ENCODE measurements around the gene BCAT1.

The BCAT1 gene

GRCh38 chr12:24989216-24989615 is 40.3 kb upstream of the BCAT1 start:
- Histone ChIP-seq H4K8ac (ENCODE audit: low read length) (no peak overlapping the region), H3K79me1 (replicated peaks; ENCODE audit: low read length, poor library complexity, severe bottlenecking) (no peaks in the 10 kb centered on the region), H3K18ac (ENCODE audit: low read depth in 1 of 2, low read length in 2 of 2) (no peak overlapping the region), H3K27me3 (ENCODE audit: control insufficient read depth in 1 of 2, insufficient read depth in 1 of 2, low read length in 2 of 2) (peaks cover 0 to 10% of the 10 kb centered on the region in 2 experiments), H3K14ac (ENCODE audit: low read length in 2 of 2) (no peak overlapping the region), H3K9me3 (ENCODE audit: control insufficient read depth, low read length) (peaks cover 2% of the 10 kb centered on the region), H2BK12ac (ENCODE audit: low read length in 2 of 2) (no peak overlapping the region), H2AK5ac (ENCODE audit: low read length, severe bottlenecking) (no peak overlapping the region), H2BK5ac (ENCODE audit: low read depth, low read length, poor library complexity, severe bottlenecking) (no peak overlapping the region), H2BK120ac (ENCODE audit: low read depth, low read length) (no peak overlapping the region), H3K4me1 (ENCODE audit: control insufficient read depth, insufficient read depth, low read depth, low read length) (no peaks in the 10 kb centered on the region), H3K23ac (ENCODE audit: low read length in 2 of 2) (no peak overlapping the region), H3K4me2 (ENCODE audit: low read length, poor library complexity, severe bottlenecking) (no peak overlapping the region), H3K36me3 (ENCODE audit: control insufficient read depth in 1 of 2, insufficient read depth in 2 of 2, low read depth in 1 of 2, low read length in 2 of 2) (no peaks in the 10 kb centered on the region), H3K27ac (ENCODE audit: low read length, poor library complexity, severe bottlenecking) (no peak overlapping the region), H4K91ac (ENCODE audit: low read length) (no peak overlapping the region), H3K4me3 (ENCODE audit: insufficient read depth in 1 of 2, low read depth in 1 of 2, low read length in 2 of 2) (no peak overlapping the region), H3K4ac (ENCODE audit: low read depth in 1 of 2, low read length in 2 of 2) (no peak overlapping the region), H3K9ac (ENCODE audit: low read length) (no peak overlapping the region), H2BK15ac (ENCODE audit: low read depth, poor library complexity, severe bottlenecking) (no peak overlapping the region), H2AFZ (ENCODE audit: low read depth, low read length) (no peak overlapping the region)
- no CpG with 5 or more reads among the region's 2 CpGs for WGBS
- no peak for DNase-seq

- Histone ChIP-seq H2AK5ac (ENCODE audit: low read length, severe bottlenecking) (no peak overlapping the region), H2BK120ac (ENCODE audit: low read depth, low read length) (no peak overlapping the region), H3K9me3 (ENCODE audit: control insufficient read depth, low read length) (peaks cover 18% of the 10 kb centered on the region), H3K36me3 (ENCODE audit: control insufficient read depth in 1 of 2, insufficient read depth in 2 of 2, low read depth in 1 of 2, low read length in 2 of 2) (no peaks in the 10 kb centered on the region), H4K8ac (ENCODE audit: low read length) (no peak overlapping the region), H2AFZ (ENCODE audit: low read depth, low read length) (no peak overlapping the region), H3K14ac (ENCODE audit: low read length in 2 of 2) (no peak overlapping the region), H3K18ac (ENCODE audit: low read depth in 1 of 2, low read length in 2 of 2) (no peak overlapping the region), H2BK5ac (ENCODE audit: low read depth, low read length, poor library complexity, severe bottlenecking) (no peak overlapping the region), H3K27ac (ENCODE audit: low read length, poor library complexity, severe bottlenecking) (no peak overlapping the region), H3K79me1 (replicated peaks; ENCODE audit: low read length, poor library complexity, severe bottlenecking) (no peaks in the 10 kb centered on the region), H3K9ac (ENCODE audit: low read length) (no peak overlapping the region), H3K4ac (ENCODE audit: low read depth in 1 of 2, low read length in 2 of 2) (no peak overlapping the region), H2BK12ac (ENCODE audit: low read length in 2 of 2) (no peak overlapping the region), H3K27me3 (ENCODE audit: control insufficient read depth in 1 of 2, insufficient read depth in 1 of 2, low read length in 2 of 2) (peaks cover 0 to under 1% of the 10 kb centered on the region in 2 experiments), H3K4me1 (ENCODE audit: control insufficient read depth, insufficient read depth, low read depth, low read length) (peaks cover 2% of the 10 kb centered on the region), H3K4me2 (ENCODE audit: low read length, poor library complexity, severe bottlenecking) (no peak overlapping the region), H2BK15ac (ENCODE audit: low read depth, poor library complexity, severe bottlenecking) (no peak overlapping the region), H4K91ac (ENCODE audit: low read length) (no peak overlapping the region), H3K4me3 (ENCODE audit: insufficient read depth in 1 of 2, low read depth in 1 of 2, low read length in 2 of 2) (no peak overlapping the region), H3K23ac (ENCODE audit: low read length in 2 of 2) (no peak overlapping the region)
- no peak for DNase-seq
- no CpG with 5 or more reads among the region's 1 CpG for WGBS
Measured at GRCh38 chr12:24982250-24982649, 33.3 kb upstream of the BCAT1 start.

GRCh38 chr12:24979976-24980730 is 31.3 kb upstream of the BCAT1 start:
- Histone ChIP-seq H2BK120ac (ENCODE audit: low read depth, low read length) (no peak overlapping the region), H3K9me3 (ENCODE audit: control insufficient read depth, low read length) (peaks cover 18% of the 10 kb centered on the region), H2BK15ac (ENCODE audit: low read depth, poor library complexity, severe bottlenecking) (no peak overlapping the region), H2AFZ (ENCODE audit: low read depth, low read length) (no peak overlapping the region), H2AK5ac (ENCODE audit: low read length, severe bottlenecking) (no peak overlapping the region), H4K91ac (ENCODE audit: low read length) (no peak overlapping the region), H3K4me3 (ENCODE audit: insufficient read depth in 1 of 2, low read depth in 1 of 2, low read length in 2 of 2) (no peak overlapping the region), H3K4me1 (ENCODE audit: control insufficient read depth, insufficient read depth, low read depth, low read length) (peaks cover 2% of the 10 kb centered on the region), H3K4me2 (ENCODE audit: low read length, poor library complexity, severe bottlenecking) (no peak overlapping the region), H3K14ac (ENCODE audit: low read length in 2 of 2) (no peak overlapping the region), H3K36me3 (ENCODE audit: control insufficient read depth in 1 of 2, insufficient read depth in 2 of 2, low read depth in 1 of 2, low read length in 2 of 2) (no peaks in the 10 kb centered on the region), H3K79me1 (replicated peaks; ENCODE audit: low read length, poor library complexity, severe bottlenecking) (no peaks in the 10 kb centered on the region), H3K9ac (ENCODE audit: low read length) (no peak overlapping the region), H4K8ac (ENCODE audit: low read length) (no peak overlapping the region), H3K23ac (ENCODE audit: low read length in 2 of 2) (no peak overlapping the region), H3K18ac (ENCODE audit: low read depth in 1 of 2, low read length in 2 of 2) (no peak overlapping the region), H2BK12ac (ENCODE audit: low read length in 2 of 2) (no peak overlapping the region), H3K27me3 (ENCODE audit: control insufficient read depth in 1 of 2, insufficient read depth in 1 of 2, low read length in 2 of 2) (no peaks in the 10 kb centered on the region), H3K4ac (ENCODE audit: low read depth in 1 of 2, low read length in 2 of 2) (no peak overlapping the region), H3K27ac (ENCODE audit: low read length, poor library complexity, severe bottlenecking) (no peak overlapping the region), H2BK5ac (ENCODE audit: low read depth, low read length, poor library complexity, severe bottlenecking) (no peak overlapping the region)
- 96% methylated on average over 7 of the region's 8 CpGs for WGBS
- DNase-seq: no peak

- 92% methylated on average over 5 of the region's 5 CpGs for WGBS
- Histone ChIP-seq H2BK12ac (ENCODE audit: low read length in 2 of 2) (no peak overlapping the region), H3K14ac (ENCODE audit: low read length in 2 of 2) (no peak overlapping the region), H3K36me3 (ENCODE audit: control insufficient read depth in 1 of 2, insufficient read depth in 2 of 2, low read depth in 1 of 2, low read length in 2 of 2) (no peaks in the 10 kb centered on the region), H2BK120ac (ENCODE audit: low read depth, low read length) (no peak overlapping the region), H3K4me2 (ENCODE audit: low read length, poor library complexity, severe bottlenecking) (no peak overlapping the region), H2BK15ac (ENCODE audit: low read depth, poor library complexity, severe bottlenecking) (no peak overlapping the region), H3K4me1 (ENCODE audit: control insufficient read depth, insufficient read depth, low read depth, low read length) (peaks cover 2% of the 10 kb centered on the region), H3K18ac (ENCODE audit: low read depth in 1 of 2, low read length in 2 of 2) (no peak overlapping the region), H2BK5ac (ENCODE audit: low read depth, low read length, poor library complexity, severe bottlenecking) (no peak overlapping the region), H2AFZ (ENCODE audit: low read depth, low read length) (no peak overlapping the region), H3K9me3 (ENCODE audit: control insufficient read depth, low read length) (peaks cover 16% of the 10 kb centered on the region), H3K23ac (ENCODE audit: low read length in 2 of 2) (no peak overlapping the region), H3K9ac (ENCODE audit: low read length) (no peak overlapping the region), H3K79me1 (replicated peaks; ENCODE audit: low read length, poor library complexity, severe bottlenecking) (no peaks in the 10 kb centered on the region), H4K8ac (ENCODE audit: low read length) (no peak overlapping the region), H3K27me3 (ENCODE audit: control insufficient read depth in 1 of 2, insufficient read depth in 1 of 2, low read length in 2 of 2) (no peaks in the 10 kb centered on the region), H4K91ac (ENCODE audit: low read length) (no peak overlapping the region), H3K4me3 (ENCODE audit: insufficient read depth in 1 of 2, low read depth in 1 of 2, low read length in 2 of 2) (no peak overlapping the region), H2AK5ac (ENCODE audit: low read length, severe bottlenecking) (no peak overlapping the region), H3K4ac (ENCODE audit: low read depth in 1 of 2, low read length in 2 of 2) (no peak overlapping the region), H3K27ac (ENCODE audit: low read length, poor library complexity, severe bottlenecking) (no peak overlapping the region)
- DNase-seq: no peak
Measured at GRCh38 chr12:24979329-24979728, 30.4 kb upstream of the BCAT1 start.

All from mesenchymal stem cell (in vitro differentiated cells and primary cell).